GM23338 (cell line): ENCODE results near the gene DLGAP4.

ENCODE experiments used
- CREB1 ChIP-seq: fragments of 250-450 bp; sonication (Bioruptor Pico); IDR thresholded peaks from 2 replicates; pipeline ENCODE4 v1.5.0; 2020; ENCODE audit warnings: low read depth, mild to moderate bottlenecking, moderate library complexity
- EZH2 ChIP-seq: fragments of 200-600 bp; sonication (generic); IDR thresholded peaks from one replicate; pipeline ENCODE4 v1.8.0; 2017; ENCODE audit warnings: antibody characterized with exemption, mild to moderate bottlenecking, low read depth; ENCODE audit not compliant: unreplicated experiment
- EZH2phosphoT487 ChIP-seq: fragments of 200-600 bp; sonication (generic); IDR thresholded peaks from one replicate; pipeline ENCODE4 v1.8.1; 2018; ENCODE audit warnings: antibody characterized with exemption; ENCODE audit not compliant: unreplicated experiment
- JUNB ChIP-seq: IDR thresholded peaks from one replicate; pipeline ENCODE4 v1.6.1; 2016; ENCODE audit warnings: antibody characterized with exemption; ENCODE audit not compliant: unreplicated experiment
- POLR2AphosphoS5 ChIP-seq: IDR thresholded peaks from 2 replicates; pipeline ENCODE4 v1.6.1; 2016; ENCODE audit warnings: antibody characterized with exemption, low read depth
- REST ChIP-seq: IDR thresholded peaks from one replicate; pipeline ENCODE4 v1.6.1; 2018; ENCODE audit warnings: antibody characterized with exemption; ENCODE audit not compliant: unreplicated experiment
- STAT1 ChIP-seq: IDR thresholded peaks from one replicate; pipeline ENCODE4 v1.6.1; 2016; ENCODE audit warnings: antibody characterized with exemption; ENCODE audit not compliant: unreplicated experiment
- ZNF114 ChIP-seq: fragments of 250-450 bp; sonication (Bioruptor Pico); IDR thresholded peaks from 2 replicates; pipeline ENCODE4 v1.5.0; 2020; ENCODE audit warnings: mild to moderate bottlenecking, moderate library complexity
- ZNF331 ChIP-seq: fragments of 250-450 bp; sonication (Bioruptor Pico); IDR thresholded peaks from 2 replicates; pipeline ENCODE4 v1.5.0; 2020; ENCODE audit warnings: low read depth, mild to moderate bottlenecking, moderate library complexity
- ZNF462 ChIP-seq: fragments of 250-450 bp; sonication (Bioruptor Pico); IDR thresholded peaks from 2 replicates; pipeline ENCODE4 v1.5.0; 2020; ENCODE audit warnings: mild to moderate bottlenecking, moderate library complexity
- TF ChIP-seq, protein P1 (sequence below), 2 experiments: fragments of 200-600 bp in 1 of 2; sonication (generic) in 1 of 2; conservative IDR thresholded peaks; 2 replicates each; pipeline versions ENCODE4 v1.5.1 to v1.6.1; 2016 to 2017; ENCODE audit warnings: antibody characterized with exemption in 2 of 2, low read depth in 2 of 2, mild to moderate bottlenecking in 2 of 2, moderate library complexity in 1 of 2
- TF ChIP-seq, protein P2 (sequence below): IDR thresholded peaks from 2 replicates; pipeline ENCODE4 v1.6.1; 2016; ENCODE audit warnings: antibody characterized with exemption

DNA sequence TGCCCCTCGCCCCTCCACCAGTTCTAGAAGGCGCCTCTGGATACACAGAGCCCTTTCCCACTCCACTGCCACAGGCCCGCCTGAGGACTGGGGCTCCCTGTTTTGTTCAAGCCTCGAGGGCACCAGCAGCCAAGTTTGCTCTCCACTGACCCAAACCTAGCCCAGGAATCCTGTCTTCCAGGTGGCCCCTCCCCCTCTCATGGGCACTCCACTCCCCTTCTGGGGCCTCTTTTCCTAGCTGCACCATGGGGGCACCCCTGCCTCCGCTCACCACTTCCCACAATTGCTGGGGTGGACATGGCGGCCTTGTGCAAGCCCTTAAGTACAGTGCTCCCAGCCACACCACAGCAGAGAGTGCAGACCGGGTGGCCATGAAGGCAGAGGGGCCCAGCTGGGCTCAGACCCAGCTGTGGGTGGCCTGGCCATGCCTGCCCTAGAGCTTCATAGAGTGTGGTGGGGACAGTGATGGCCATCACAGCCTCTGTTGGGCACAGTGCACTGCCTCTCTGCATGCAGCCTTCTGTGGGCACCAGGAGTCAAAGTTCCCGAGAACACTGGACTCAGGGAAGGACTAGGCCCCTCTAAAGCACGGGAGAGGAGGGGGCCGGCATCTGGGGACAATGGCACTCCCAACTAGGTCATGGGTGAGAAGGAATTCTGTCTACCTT lies 236.5 kb downstream of the DLGAP4 start:
- TF ChIP-seq EZH2phosphoT487, result no peak
- TF ChIP-seq POLR2AphosphoS5, result no peak
- TF ChIP-seq, protein P1, sequence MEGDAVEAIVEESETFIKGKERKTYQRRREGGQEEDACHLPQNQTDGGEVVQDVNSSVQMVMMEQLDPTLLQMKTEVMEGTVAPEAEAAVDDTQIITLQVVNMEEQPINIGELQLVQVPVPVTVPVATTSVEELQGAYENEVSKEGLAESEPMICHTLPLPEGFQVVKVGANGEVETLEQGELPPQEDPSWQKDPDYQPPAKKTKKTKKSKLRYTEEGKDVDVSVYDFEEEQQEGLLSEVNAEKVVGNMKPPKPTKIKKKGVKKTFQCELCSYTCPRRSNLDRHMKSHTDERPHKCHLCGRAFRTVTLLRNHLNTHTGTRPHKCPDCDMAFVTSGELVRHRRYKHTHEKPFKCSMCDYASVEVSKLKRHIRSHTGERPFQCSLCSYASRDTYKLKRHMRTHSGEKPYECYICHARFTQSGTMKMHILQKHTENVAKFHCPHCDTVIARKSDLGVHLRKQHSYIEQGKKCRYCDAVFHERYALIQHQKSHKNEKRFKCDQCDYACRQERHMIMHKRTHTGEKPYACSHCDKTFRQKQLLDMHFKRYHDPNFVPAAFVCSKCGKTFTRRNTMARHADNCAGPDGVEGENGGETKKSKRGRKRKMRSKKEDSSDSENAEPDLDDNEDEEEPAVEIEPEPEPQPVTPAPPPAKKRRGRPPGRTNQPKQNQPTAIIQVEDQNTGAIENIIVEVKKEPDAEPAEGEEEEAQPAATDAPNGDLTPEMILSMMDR (conservative IDR thresholded peaks at IDR 0.05; ENCODE audit: low read depth in 2 of 2), result no peak
- TF ChIP-seq EZH2, result no peak
- TF ChIP-seq STAT1, result no peak
- no peak for TF ChIP-seq ZNF331 (CRISPR knock-in tag)
- no peak for TF ChIP-seq JUNB
- TF ChIP-seq REST, result no peak
- no peak for TF ChIP-seq CREB1 (CRISPR knock-in tag)
- no peak for TF ChIP-seq ZNF462 (CRISPR knock-in tag)
- TF ChIP-seq, protein P2, sequence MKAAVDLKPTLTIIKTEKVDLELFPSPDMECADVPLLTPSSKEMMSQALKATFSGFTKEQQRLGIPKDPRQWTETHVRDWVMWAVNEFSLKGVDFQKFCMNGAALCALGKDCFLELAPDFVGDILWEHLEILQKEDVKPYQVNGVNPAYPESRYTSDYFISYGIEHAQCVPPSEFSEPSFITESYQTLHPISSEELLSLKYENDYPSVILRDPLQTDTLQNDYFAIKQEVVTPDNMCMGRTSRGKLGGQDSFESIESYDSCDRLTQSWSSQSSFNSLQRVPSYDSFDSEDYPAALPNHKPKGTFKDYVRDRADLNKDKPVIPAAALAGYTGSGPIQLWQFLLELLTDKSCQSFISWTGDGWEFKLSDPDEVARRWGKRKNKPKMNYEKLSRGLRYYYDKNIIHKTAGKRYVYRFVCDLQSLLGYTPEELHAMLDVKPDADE, result no peak
- no peak for TF ChIP-seq ZNF114 (CRISPR knock-in tag)
